Activated T-cell treated with anti-CD3 and anti-CD28 coated beads, Interleukin-2, amount 50 U/mL, for 24 hours (primary cell): ENCODE measurements around the gene EPHA2.

Experiments
- DNase-seq: peaks from one replicate; pipeline ENCODE4 v3.0.0-alpha.2; 2020
- H3K27ac Mint-ChIP-seq: 2 replicates; pipeline ENCODE4 v1.8.0; 2020; ENCODE audit warnings: mild to moderate bottlenecking, mixed read lengths
- H3K27me3 Mint-ChIP-seq: 2 replicates; pipeline ENCODE4 v1.8.0; 2020; ENCODE audit warnings: mixed read lengths
- H3K36me3 Mint-ChIP-seq: 2 replicates; pipeline ENCODE4 v1.8.0; 2020; ENCODE audit warnings: low read depth, mixed read lengths
- H3K4me1 Mint-ChIP-seq: 2 replicates; pipeline ENCODE4 v1.8.0; 2020; ENCODE audit warnings: low read depth, mixed read lengths
- H3K4me3 Mint-ChIP-seq: 2 replicates; pipeline ENCODE4 v1.8.0; 2020; ENCODE audit warnings: mild to moderate bottlenecking, moderate library complexity, mixed read lengths
- H3K9me3 Mint-ChIP-seq: 2 replicates; pipeline ENCODE4 v1.8.0; 2020; ENCODE audit warnings: mixed read lengths

The EPHA2 gene

DNA sequence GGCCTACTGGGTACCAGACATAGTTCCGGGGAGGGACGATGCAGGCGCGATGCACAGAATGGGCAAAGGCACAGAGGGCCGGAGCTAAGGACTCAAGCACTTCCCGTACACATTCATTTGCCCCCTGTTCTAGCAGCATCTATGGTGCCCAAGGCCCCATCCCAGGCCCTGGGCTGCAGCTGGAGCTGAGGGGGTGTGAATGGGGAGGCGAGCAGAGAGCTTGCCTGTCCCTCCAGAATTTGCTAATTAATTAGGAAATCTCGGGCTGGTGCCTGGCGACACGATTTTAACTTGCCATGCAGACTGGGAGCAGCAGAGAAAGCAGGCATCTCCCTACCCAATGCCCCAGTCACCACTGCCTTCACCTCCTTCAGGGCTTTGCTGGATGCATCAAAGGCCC, 35.9 kb downstream of the EPHA2 start:
- no peak for DNase-seq
- Mint-ChIP-seq H3K36me3 (no peaks in the 10 kb centered on the region), H3K27ac (no peak overlapping the region)

DNA sequence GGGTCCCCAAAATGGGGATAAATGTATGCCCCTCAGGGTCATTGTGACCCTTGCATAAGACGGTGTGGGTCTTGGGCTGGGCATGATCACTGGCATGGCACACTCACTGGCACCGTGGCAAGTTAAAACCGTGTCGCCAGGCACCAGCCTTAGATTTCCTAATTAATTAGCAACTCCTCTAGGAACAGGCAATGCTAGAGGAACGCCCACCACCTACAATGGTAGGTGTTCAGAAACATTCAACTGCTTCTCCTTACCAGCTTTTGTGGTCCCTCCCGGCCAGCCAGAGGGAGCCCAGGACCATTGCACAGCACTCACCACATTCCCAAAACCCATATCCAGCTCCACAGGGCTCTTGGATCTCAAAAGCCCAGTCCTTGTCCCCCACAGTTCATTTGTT, 36.4 kb downstream of the EPHA2 start:
- no peak overlapping the region for H3K27ac Mint-ChIP-seq
- peaks cover 12% of the 10 kb centered on the region for H3K4me1 Mint-ChIP-seq
- H3K4me3 Mint-ChIP-seq, result no peak overlapping the region
- no peak for DNase-seq
- H3K27me3 Mint-ChIP-seq, result no peaks in the 10 kb centered on the region
- no peaks in the 10 kb centered on the region for H3K9me3 Mint-ChIP-seq
- no peaks in the 10 kb centered on the region for H3K36me3 Mint-ChIP-seq

More for the DNA sequence above, 35.9 kb downstream of the EPHA2 start:
- Mint-ChIP-seq H3K4me1 (peaks cover 12% of the 10 kb centered on the region), H3K9me3 (no peaks in the 10 kb centered on the region), H3K4me3 (no peak overlapping the region), H3K27me3 (no peaks in the 10 kb centered on the region)

DNA sequence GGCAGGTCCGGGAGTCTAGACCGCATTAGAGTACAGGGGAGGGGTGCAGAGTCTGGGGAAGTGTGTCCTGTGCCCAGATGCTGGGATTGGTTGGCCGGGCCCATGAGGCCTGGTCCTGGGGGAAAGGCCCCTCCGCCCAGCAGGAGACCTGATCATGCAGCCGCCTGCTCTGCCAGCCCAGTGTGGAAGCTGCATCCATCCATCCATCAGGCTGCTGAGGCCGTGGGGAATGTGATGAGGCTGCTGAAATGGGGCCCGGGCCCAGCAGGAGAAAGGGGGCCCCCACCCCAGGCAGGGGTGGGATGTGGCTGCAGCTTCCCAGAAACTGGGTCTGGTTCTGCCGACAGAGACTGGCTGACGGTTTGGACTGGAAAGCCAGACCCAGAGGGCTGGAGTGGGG, 37.2 kb downstream of the EPHA2 start:
- H3K27ac Mint-ChIP-seq, result no peak overlapping the region
- no peak overlapping the region for H3K4me3 Mint-ChIP-seq
- H3K36me3 Mint-ChIP-seq, result no peaks in the 10 kb centered on the region
- no peaks in the 10 kb centered on the region for H3K27me3 Mint-ChIP-seq
- no peaks in the 10 kb centered on the region for H3K9me3 Mint-ChIP-seq
- peaks cover 11% of the 10 kb centered on the region for H3K4me1 Mint-ChIP-seq
- DNase-seq, result no peak

DNA sequence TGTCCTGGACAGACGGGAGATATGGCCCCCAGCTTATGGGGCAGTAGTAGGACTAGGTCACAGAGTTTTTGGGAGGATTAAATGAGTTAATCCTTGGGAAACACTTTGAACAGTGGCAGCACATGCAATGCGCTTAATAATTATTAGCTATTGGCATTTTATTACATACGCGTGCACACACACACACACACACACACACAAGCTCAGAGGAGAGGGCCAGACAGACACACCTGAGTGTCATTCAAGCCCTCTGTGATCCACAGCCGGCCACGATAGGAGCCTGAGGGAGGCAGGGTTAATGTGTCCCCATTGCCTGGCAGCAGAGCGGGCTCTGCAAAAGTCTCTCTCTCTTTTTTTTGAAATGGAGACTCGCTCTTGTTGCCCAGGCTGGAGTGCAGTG, 37.9 kb downstream of the EPHA2 start:
- Mint-ChIP-seq H3K4me1 (peaks cover 6% of the 10 kb centered on the region), H3K4me3 (no peak overlapping the region), H3K27me3 (no peaks in the 10 kb centered on the region), H3K9me3 (no peaks in the 10 kb centered on the region), H3K36me3 (no peaks in the 10 kb centered on the region), H3K27ac (no peak overlapping the region)
- no peak for DNase-seq

DNA sequence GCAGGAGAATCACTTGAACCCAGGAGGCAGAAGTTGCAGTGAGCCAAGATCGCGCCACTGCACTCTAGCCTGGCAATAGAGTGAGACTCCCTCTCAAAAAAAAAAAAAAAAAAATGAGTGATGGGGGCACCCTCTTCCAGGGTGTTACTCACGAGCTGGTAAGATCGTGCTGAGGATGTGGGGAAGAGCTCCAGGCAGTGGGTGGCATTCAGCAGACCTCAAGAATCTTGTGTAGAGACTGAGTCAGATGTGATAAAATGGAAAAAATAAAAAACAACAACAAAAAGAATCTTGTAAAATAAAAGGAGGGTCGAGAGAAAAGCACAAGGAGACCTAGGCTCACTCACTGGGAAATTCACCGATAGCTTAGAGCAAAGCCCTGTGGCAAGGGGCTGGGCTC, 38.5 kb downstream of the EPHA2 start:
- no peak overlapping the region for H3K4me3 Mint-ChIP-seq
- peaks cover under 1% of the 10 kb centered on the region for H3K4me1 Mint-ChIP-seq
- H3K27ac Mint-ChIP-seq, result no peak overlapping the region
- H3K36me3 Mint-ChIP-seq, result no peaks in the 10 kb centered on the region
- DNase-seq, result no peak
- H3K9me3 Mint-ChIP-seq, result no peaks in the 10 kb centered on the region
- H3K27me3 Mint-ChIP-seq, result no peaks in the 10 kb centered on the region

DNA sequence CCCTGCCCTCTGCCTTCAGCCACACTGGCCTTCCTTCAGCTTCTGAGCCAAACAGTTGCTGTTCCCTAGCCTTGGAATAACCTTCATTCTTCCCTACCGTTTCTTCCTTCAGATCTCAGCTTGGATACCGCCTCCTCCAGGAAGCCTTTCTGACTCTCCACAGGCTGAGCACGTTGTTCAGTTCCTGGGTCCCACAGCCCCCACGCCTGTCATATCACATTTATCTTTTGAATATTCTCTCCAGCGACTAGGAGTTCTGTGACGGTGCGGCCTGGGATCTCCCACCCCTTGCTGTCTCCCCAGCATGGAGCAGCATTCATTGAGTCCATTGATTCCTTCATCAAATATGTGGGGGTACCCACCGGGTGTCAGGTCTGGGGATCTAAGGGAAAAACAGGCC, 39.2 kb downstream of the EPHA2 start:
- DNase-seq, result no peak
- H3K27me3 Mint-ChIP-seq, result peaks cover 3% of the 10 kb centered on the region
- no peaks in the 10 kb centered on the region for H3K4me1 Mint-ChIP-seq
- no peaks in the 10 kb centered on the region for H3K36me3 Mint-ChIP-seq
- no peak overlapping the region for H3K4me3 Mint-ChIP-seq
- no peaks in the 10 kb centered on the region for H3K9me3 Mint-ChIP-seq
- H3K27ac Mint-ChIP-seq, result no peak overlapping the region

DNA sequence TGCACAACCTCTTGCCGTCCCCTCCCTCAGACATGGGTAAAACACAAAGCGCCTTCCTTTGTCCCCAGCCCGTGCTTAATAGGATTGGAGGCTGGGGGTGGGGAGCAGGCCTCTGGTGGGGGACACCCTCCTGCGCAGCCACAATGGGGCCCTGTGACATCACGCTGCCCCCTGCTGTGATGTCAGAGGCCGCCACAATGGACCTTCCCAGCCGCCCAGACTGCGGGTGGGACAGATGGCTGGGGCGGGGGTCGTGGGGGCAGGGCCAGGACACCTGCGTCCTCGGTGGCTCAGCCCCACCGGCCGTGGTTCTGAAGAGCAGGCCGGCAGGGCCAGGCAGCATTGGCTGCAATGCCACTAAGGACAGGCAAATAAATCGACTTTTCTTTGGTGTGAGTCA, 39.9 kb downstream of the EPHA2 start:
- Mint-ChIP-seq H3K27me3 (peaks cover 4% of the 10 kb centered on the region), H3K9me3 (no peaks in the 10 kb centered on the region), H3K4me3 (no peak overlapping the region), H3K36me3 (no peaks in the 10 kb centered on the region), H3K27ac (no peak overlapping the region), H3K4me1 (no peaks in the 10 kb centered on the region)
- DNase-seq, result no peak

DNA sequence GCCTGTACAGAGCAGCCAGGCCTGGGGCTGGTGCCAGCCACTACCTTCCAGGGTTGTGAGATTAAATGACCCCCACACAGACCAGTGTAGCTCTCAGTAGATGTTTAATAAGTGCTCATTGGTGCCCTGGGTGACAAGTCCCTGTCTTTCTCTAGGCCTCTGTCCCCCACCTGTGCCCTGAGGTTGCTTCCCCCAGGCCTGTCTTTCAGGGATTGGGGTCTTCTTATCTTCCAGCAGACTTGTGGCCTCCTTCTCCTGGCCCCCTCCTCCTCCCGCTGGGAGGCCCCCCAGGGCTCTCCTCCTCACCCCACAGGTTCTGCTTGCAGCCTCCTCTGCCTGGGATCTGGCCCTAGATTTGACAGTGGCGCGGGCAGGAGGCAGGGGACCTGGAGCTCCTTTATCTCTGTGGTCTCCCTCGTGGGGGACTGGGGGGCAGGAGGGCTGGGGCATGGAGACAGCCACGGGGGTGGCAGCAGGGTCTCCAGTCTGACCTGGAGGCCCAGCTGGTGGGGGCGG, 40.3 kb downstream of the EPHA2 start:
- no peaks in the 10 kb centered on the region for H3K9me3 Mint-ChIP-seq
- peaks cover 4% of the 10 kb centered on the region for H3K27me3 Mint-ChIP-seq
- H3K36me3 Mint-ChIP-seq, result no peaks in the 10 kb centered on the region
- H3K4me3 Mint-ChIP-seq, result no peak overlapping the region
- H3K27ac Mint-ChIP-seq, result no peak overlapping the region
- DNase-seq, result no peak
- H3K4me1 Mint-ChIP-seq, result no peaks in the 10 kb centered on the region

DNA sequence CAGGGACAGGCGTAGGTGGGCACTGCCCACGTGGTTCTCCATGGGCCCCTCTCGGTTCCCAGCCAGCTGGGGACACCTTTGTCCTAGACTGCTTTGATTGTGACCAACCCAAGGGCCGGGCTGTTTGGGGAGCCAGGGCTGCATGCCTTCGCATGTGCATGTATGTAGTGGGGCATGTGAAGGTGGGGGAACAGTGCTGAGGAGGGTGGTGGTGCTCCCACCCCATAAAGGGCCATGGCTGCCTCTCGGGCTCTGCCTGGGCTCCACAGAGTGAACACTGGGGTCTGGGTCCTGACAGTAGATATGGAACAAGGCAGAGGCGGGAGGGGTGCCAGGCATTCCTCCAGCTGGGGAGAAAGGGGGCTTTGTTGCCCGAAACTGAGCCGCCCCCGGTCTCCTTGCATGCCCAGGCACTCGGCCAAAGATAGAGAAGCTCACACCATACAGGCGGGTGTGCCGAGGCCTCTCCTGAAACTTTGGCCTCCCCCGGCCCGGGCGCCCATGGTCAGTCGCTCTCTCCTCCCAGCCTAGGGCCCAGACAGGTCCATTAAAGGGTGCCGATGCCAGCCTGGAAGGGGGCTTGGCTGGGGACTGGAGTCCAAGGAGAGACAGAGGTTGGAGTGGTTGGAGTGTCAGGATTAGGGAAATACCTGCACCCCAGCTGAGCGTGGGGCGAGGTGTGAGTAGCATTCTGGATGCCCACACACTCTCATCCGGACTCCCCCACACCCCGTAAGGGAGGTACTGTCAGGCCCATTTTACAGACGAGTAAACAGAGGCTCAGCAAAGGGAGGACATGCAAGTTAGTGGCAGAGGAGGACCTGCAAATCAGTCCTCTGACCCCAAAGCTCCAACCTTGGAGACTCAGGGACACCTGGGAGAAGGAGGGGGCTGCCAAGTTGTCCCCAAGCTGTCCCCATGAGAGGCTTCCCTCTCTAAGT, 41.1 kb downstream of the EPHA2 start:
- Mint-ChIP-seq H3K9me3 (no peaks in the 10 kb centered on the region), H3K36me3 (no peaks in the 10 kb centered on the region), H3K4me3 (no peak overlapping the region), H3K4me1 (no peaks in the 10 kb centered on the region), H3K27me3 (peaks cover 4% of the 10 kb centered on the region), H3K27ac (no peak overlapping the region)
- no peak for DNase-seq

DNA sequence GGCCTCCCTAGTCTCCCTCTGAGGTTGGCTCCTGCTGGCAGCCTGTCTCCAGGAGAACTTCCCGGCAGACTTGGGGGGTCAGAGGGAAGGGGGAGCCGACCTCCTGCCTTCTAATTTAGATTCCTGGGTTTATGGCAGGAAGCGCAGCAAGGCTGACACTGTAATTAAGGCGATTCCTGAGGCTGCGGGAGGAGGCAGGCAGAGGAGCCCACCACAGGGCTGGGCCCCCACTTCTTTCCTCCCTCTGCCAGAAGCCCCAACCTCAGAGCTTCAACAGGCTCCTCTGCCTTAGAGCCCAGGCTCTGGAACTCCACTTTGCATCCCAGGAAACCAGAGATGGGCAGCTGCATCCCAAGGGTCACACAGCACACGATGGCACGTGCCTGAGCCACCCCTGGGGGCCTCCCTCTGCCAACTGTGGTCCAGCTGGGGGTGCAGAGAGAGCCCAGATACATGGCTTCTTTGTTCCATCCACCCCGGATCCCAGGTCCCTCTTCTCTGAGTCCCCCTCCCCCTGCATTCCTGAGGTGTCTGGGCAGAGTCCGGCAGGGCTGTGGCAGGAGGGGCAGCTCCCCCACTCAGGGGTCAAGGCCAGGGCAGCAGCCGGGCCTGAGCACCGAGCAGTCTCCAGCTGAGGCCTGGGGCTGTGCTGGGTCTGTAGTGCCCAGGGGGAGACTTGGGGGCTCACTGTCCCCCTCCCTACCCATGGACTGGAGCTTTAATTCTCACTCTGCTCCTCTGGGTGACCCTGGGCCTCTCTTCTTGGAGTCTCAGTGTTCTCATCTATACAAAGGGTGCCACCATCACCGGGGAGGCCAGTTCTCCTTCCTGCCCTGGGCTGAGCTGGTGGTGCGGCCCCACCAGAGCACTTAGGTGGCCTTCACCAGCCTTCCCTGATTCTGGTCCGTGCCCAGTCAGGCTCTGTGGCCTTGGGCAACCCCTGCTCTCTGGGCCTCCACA, 43.0 kb downstream of the EPHA2 start:
- peaks cover 8% of the 10 kb centered on the region for H3K27me3 Mint-ChIP-seq
- no peak overlapping the region for H3K27ac Mint-ChIP-seq
- H3K36me3 Mint-ChIP-seq, result no peaks in the 10 kb centered on the region
- H3K9me3 Mint-ChIP-seq, result peaks cover 5% of the 10 kb centered on the region
- no peak overlapping the region for H3K4me3 Mint-ChIP-seq
- DNase-seq, result no peak
- no peaks in the 10 kb centered on the region for H3K4me1 Mint-ChIP-seq

DNA sequence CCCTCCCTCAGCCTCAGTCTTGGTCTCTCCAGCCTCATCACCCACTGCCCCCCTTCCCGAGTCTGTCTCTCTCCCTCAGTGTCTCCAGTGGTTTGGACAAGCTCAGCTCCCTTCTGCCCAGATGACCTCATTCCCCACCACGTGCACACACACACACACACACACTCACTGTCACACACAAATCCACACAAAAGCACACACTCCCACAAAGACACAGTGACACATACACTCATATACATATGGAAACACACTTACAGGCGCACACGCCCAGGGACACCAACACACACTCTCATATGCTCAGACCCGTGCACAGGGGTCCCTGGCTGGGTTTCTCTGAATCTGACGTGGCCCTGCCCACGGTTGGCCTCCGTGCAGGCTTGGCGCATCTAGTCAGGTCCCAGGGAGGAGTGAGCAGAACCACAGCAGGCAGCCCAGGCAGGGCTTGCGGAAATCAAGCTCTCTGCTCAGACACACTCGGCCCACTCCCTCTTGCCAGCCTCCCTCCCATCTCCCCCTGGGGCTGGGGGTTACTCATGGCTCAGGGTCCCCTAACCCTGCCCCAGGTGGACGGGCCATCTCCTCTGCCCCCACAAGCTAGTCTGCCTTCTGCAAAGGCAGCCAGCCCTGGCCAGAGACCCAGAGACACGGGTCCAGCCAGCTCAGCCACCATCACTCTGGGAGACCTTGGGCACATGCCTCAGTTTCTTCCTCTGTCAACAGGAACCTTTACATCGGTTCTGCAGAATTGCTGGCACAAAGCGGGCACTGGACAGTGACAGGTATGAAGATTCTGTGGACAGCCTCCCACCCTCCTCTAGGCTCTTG, 43.9 kb downstream of the EPHA2 start:
- Mint-ChIP-seq H3K36me3 (no peaks in the 10 kb centered on the region), H3K4me1 (no peaks in the 10 kb centered on the region), H3K9me3 (peaks cover 11% of the 10 kb centered on the region), H3K27me3 (peaks cover 12% of the 10 kb centered on the region), H3K4me3 (no peak overlapping the region), H3K27ac (no peak overlapping the region)
- DNase-seq, result no peak

DNA sequence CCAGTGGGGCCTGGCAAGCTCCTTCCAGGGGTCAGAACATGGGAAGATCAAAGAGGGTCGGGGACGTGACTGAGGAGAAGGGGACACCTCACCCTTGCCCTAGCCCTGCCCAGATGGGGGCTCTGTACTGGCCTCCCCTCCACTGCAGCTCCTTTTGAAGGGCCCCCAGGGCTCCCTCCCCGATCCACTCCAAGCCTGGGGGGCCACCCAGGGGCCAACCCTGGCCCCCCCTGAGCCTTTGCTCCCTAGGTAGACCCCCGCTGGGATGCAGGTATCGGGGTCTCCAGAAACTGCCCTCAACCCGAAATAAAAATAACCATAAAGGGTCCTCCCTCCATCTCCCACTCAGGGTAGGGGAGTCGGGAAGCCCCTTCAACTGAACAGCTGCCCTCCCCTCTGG, 45.0 kb downstream of the EPHA2 start:
- Mint-ChIP-seq H3K9me3 (peaks cover 13% of the 10 kb centered on the region), H3K36me3 (no peaks in the 10 kb centered on the region), H3K4me3 (no peak overlapping the region), H3K27me3 (peaks cover 14% of the 10 kb centered on the region), H3K27ac (no peak overlapping the region), H3K4me1 (no peaks in the 10 kb centered on the region)
- no peak for DNase-seq

DNA sequence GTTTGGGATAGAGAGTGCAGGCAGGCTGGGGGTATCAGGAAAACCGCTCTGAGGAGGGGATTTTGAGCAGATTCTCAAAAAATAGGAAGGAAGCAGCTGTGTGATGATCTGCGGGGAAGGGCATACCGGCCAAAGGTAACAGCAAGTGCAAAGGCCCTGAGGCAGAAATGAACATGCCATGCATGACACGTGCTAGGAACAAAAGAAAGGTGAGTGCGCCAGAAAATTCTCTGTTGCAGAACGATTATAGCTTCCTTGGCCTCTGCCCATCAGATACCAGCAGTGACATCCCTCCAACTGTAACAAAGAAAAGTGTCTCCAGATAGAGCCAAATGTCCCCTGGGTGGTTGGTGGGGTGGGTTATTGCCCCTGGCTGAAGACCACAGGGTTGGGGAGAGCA, 45.4 kb downstream of the EPHA2 start:
- H3K36me3 Mint-ChIP-seq, result no peaks in the 10 kb centered on the region
- peaks cover 13% of the 10 kb centered on the region for H3K9me3 Mint-ChIP-seq
- H3K4me1 Mint-ChIP-seq, result no peaks in the 10 kb centered on the region
- no peak overlapping the region for H3K27ac Mint-ChIP-seq
- H3K27me3 Mint-ChIP-seq, result peaks cover 14% of the 10 kb centered on the region
- no peak for DNase-seq
- H3K4me3 Mint-ChIP-seq, result no peak overlapping the region

DNA sequence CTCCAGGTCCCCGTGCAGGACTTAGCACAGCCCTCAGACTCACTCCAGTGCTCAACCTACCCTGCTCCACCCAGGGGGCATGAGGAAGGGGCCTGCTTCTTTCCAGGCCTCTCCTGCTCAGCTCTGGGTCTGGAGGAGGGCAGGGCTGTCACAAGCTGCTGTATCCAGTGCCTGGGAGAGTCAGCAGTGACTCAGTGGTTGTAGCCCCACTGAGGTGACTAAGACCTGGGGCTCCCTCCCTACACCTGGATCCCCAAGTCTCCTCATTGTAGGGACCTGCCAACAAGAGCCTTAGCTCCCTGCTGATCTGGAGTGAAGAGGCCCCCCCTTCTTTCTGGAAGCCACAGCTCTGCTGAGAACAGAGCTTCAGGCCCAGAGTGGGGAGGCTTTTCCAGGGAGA, 46.3 kb downstream of the EPHA2 start:
- no peaks in the 10 kb centered on the region for H3K36me3 Mint-ChIP-seq
- DNase-seq, result no peak
- H3K9me3 Mint-ChIP-seq, result peaks cover 13% of the 10 kb centered on the region
- H3K4me3 Mint-ChIP-seq, result no peak overlapping the region
- no peak overlapping the region for H3K27ac Mint-ChIP-seq
- H3K4me1 Mint-ChIP-seq, result no peaks in the 10 kb centered on the region
- H3K27me3 Mint-ChIP-seq, result peaks cover 14% of the 10 kb centered on the region
